ENCODE results near the gene SAMHD1. TPM values are rescaled to one million over a fixed set of nuclear protein-coding genes. Genes with fewer than 3 reads are reported as not detected.

SAMHD1 gene
- total RNA-seq, 4 donors from 2014 or later = 373 to 639 (median 471) TPM

DNA sequence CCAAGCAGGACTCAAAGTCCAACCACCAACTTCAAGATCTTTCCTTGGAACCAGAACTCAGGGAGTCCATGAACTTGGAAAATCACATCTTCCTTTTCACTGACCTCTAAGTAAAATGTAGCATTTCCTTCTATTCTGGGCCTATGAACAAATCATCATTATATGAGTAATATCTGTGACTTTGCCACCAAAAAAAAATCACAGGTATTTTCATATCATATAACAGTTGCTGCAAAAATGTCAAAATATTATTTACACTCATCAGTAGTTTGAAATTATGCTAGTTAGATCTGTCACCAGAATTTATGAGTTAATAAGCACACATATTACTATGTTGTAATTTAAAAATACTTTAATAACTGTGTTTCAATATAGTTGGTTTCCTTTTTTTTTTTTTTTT, 102.8 kb downstream of the SAMHD1 start:
- DNase-seq (ENCODE audit: extremely low spot score) = no peak
- Histone ChIP-seq H3K36me3 (peaks cover 0 to 3% (median 1%) of the 10 kb centered on the region in 4 donors), H3K4me3 (no peak overlapping the region), H3K4me1 (peaks cover 76 to 95% (median 91%) of the 10 kb centered on the region in 4 donors), H3K27me3 (no peaks in the 10 kb centered on the region), H3K9me3 (peaks cover 0 to 2% (median 0%) of the 10 kb centered on the region in 4 donors), H3K27ac (replicated peaks in 1 of 4) (peak overlapping the region; percentile 90 to 96 (median 95))
- intact Hi-C loops (cut with DNase I) = no loop called here
- no peak for TF ChIP-seq POLR2A (IDR thresholded peaks at IDR 0.05; ENCODE audit: low read depth)
- no peak for TF ChIP-seq EP300 (IDR thresholded peaks at IDR 0.05)
- no peak for TF ChIP-seq POLR2AphosphoS5 (IDR thresholded peaks at IDR 0.05)
- TF ChIP-seq, protein P1, sequence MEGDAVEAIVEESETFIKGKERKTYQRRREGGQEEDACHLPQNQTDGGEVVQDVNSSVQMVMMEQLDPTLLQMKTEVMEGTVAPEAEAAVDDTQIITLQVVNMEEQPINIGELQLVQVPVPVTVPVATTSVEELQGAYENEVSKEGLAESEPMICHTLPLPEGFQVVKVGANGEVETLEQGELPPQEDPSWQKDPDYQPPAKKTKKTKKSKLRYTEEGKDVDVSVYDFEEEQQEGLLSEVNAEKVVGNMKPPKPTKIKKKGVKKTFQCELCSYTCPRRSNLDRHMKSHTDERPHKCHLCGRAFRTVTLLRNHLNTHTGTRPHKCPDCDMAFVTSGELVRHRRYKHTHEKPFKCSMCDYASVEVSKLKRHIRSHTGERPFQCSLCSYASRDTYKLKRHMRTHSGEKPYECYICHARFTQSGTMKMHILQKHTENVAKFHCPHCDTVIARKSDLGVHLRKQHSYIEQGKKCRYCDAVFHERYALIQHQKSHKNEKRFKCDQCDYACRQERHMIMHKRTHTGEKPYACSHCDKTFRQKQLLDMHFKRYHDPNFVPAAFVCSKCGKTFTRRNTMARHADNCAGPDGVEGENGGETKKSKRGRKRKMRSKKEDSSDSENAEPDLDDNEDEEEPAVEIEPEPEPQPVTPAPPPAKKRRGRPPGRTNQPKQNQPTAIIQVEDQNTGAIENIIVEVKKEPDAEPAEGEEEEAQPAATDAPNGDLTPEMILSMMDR (IDR thresholded peaks at IDR 0.05) = no peak

DNA sequence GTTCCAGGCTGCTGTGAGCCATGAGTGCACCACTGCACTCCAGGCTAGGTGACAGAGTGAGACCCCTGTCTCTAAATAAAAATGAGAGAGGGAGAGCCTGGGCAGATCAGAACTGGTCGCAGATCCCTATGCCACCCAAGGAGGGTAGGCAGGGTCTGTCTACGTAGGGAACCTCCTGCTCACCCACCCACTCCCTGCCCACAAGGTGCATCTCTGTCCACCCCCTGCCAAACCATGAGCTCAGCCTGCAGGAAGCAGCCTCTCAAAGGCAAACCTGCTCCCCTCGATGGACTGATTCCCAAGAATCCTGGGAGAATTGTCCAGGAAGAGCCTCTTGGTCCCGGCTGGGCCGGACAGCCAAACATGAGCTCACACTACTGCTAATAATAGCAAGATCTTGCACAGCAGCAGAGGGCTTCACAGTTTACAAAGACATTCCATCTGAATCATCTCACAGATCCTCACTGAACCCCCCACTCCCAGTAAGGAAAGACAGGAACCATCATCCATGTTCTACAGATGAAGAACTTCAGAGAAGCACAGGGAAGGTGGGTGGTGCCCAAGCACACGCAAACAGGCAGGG, 103.3 kb downstream of the SAMHD1 start:
- TF ChIP-seq POLR2AphosphoS5 (IDR thresholded peaks at IDR 0.05) = peak; percentile 75 to 78
- TF ChIP-seq, protein P1 (IDR thresholded peaks at IDR 0.05) = no peak
- TF ChIP-seq EP300 (IDR thresholded peaks at IDR 0.05) = no peak
- TF ChIP-seq POLR2A (IDR thresholded peaks at IDR 0.05; ENCODE audit: low read depth) = no peak
- Histone ChIP-seq H3K36me3 (peaks cover 0 to 3% (median 1%) of the 10 kb centered on the region in 4 donors), H3K27me3 (no peaks in the 10 kb centered on the region), H3K9me3 (peaks cover 0 to 2% (median 0%) of the 10 kb centered on the region in 4 donors), H3K4me1 (peaks cover 75 to 95% (median 91%) of the 10 kb centered on the region in 4 donors), H3K4me3 (no peak overlapping the region), H3K27ac (replicated peaks in 1 of 4) (peak overlapping the region; percentile 90 to 96 (median 95))
- WGBS = 20% methylated on average over 6 of the region's 6 CpGs
- DNase-seq (ENCODE audit: extremely low spot score) = no peak
- intact Hi-C loops (cut with DNase I) = no loop called here

DNA sequence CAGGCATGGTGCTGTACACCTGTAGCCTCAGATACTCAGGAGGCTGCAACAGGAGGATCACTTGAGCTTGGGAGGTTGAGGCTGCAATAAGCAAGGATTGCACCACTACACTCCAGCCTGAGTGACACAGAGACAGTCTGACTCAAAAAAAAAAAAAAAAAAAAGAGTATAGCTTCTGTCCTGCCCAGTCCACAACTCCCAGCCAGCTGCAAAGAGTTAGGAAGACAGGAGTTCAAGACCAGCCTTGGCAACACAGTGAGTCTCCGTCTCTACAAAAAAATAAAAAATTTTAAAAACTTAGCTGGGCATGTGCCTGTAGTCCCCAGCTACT, 103.8 kb downstream of the SAMHD1 start:
- H3K4me1 ChIP-seq = peaks cover 70 to 95% (median 91%) of the 10 kb centered on the region in 4 donors
- H3K4me3 ChIP-seq = no peak overlapping the region
- peak overlapping the region; percentile 90 to 96 (median 95) for H3K27ac ChIP-seq (replicated peaks in 1 of 4)
- H3K36me3 ChIP-seq = peaks cover 0 to 3% (median 0%) of the 10 kb centered on the region in 4 donors
- DNase-seq (ENCODE audit: extremely low spot score) = no peak
- H3K9me3 ChIP-seq = peaks cover 0 to 2% (median 0%) of the 10 kb centered on the region in 4 donors
- WGBS = 35% methylated on average over 1 of the region's 1 CpG
- intact Hi-C loops (cut with DNase I) = no loop called here
- H3K27me3 ChIP-seq = no peaks in the 10 kb centered on the region
- TF ChIP-seq POLR2A (IDR thresholded peaks at IDR 0.05; ENCODE audit: low read depth) (no peak), POLR2AphosphoS5 (IDR thresholded peaks at IDR 0.05) (no peak), EP300 (IDR thresholded peaks at IDR 0.05) (no peak)
- TF ChIP-seq, protein P1 (IDR thresholded peaks at IDR 0.05) = no peak

DNA sequence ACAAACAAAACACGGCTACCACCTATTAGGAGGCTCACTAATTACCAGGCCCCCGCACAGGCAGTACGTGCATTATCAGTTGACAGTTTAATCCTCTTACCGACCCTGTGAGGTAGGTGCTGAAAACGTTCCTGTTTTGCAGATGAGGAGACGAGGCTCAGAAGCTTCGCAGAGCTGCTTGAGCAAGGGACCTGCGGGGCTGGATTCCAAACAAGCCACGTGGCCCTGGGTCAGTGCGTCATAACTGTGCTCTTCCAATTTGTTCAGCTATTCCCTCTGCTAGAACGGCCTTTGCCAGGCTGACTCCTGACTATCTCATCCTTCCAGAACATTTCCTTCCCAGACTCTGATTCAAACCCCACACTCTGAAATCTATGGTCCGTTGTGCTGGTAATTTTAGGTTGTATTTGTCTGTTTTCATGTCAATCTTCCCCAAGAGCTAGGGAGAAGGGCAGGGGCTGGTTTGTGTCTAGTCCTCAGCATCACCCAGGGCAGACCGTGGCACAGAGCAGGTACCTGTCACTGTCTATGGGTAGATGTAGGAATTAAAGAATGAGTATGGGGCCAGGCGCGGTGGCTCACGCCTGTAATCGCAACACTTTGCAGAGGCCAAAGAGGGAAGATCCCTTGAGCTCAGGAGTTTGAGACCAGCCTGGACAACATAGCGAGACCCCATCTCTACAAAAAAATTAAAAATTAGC, 104.3 kb downstream of the SAMHD1 start:
- Histone ChIP-seq H3K27ac (replicated peaks in 1 of 4) (peak overlapping the region; percentile 90 to 96 (median 95)), H3K4me1 (peaks cover 70 to 95% (median 90%) of the 10 kb centered on the region in 4 donors), H3K27me3 (no peaks in the 10 kb centered on the region), H3K4me3 (no peak overlapping the region), H3K36me3 (peaks cover 0 to 3% (median 0%) of the 10 kb centered on the region in 4 donors), H3K9me3 (peaks cover 0 to 2% (median 0%) of the 10 kb centered on the region in 4 donors)
- 41% methylated on average over 18 of the region's 18 CpGs for WGBS
- DNase-seq (ENCODE audit: extremely low spot score) = peak; percentile 97
- intact Hi-C loops (cut with DNase I) = no loop called here
- TF ChIP-seq, protein P1 (IDR thresholded peaks at IDR 0.05) = no peak
- peak; percentile 89 to 95 for TF ChIP-seq POLR2AphosphoS5 (IDR thresholded peaks at IDR 0.05)
- TF ChIP-seq EP300 (IDR thresholded peaks at IDR 0.05) = peak; percentile 15
- no peak for TF ChIP-seq POLR2A (IDR thresholded peaks at IDR 0.05; ENCODE audit: low read depth)

Data from esophagus muscularis mucosa (tissue), 4 donors.